SU-DHL-6 (cell line): ENCODE data around the gene MSH3.

ENCODE experiments used
- H2AFZ ChIP-seq: fragments of 200-600 bp; sonication (generic); 2 replicates; pipeline ENCODE4 v1.6.1; 2014; ENCODE audit warnings: low read depth, mild to moderate bottlenecking, moderate library complexity, mixed read lengths, antibody characterized with exemption, low read length; ENCODE audit not compliant: severe bottlenecking
- H3F3A ChIP-seq: fragments of 200-600 bp; shearing (Covaris generic); 2 replicates; pipeline ENCODE4 v1.6.0; 2016; ENCODE audit warnings: antibody characterized with exemption, mild to moderate bottlenecking; ENCODE audit not compliant: insufficient read depth
- H3K27ac ChIP-seq: fragments of 200-600 bp; sonication (generic); 2 replicates; pipeline ENCODE4 v1.5.1; 2016; ENCODE audit warnings: low read depth, mild to moderate bottlenecking, low read length, moderate library complexity, mixed read lengths
- H3K27me3 ChIP-seq: fragments of 200-600 bp; sonication (generic), shearing (Covaris generic); 2 replicates; pipeline ENCODE4 v1.6.0; 2014; ENCODE audit warnings: mild to moderate bottlenecking, low read length
- H3K36me3 ChIP-seq: fragments of 200-600 bp; sonication (generic); 2 replicates; pipeline ENCODE4 v1.6.1; 2014; ENCODE audit warnings: mild to moderate bottlenecking, low read length, mixed read lengths
- H3K4me2 ChIP-seq: fragments of 300-600, 200-600 bp; shearing (Covaris generic), sonication (generic); 2 replicates; pipeline ENCODE4 v1.6.0; 2014; ENCODE audit warnings: low read length, low read depth, mild to moderate bottlenecking; ENCODE audit not compliant: poor library complexity, severe bottlenecking
- H3K4me3 ChIP-seq: fragments of 200-600 bp; sonication (generic); 2 replicates; pipeline ENCODE4 v1.5.1; 2014; ENCODE audit warnings: antibody characterized with exemption, low read length, mild to moderate bottlenecking, mixed read lengths; ENCODE audit not compliant: insufficient read depth, poor library complexity, severe bottlenecking
- H3K79me2 ChIP-seq: fragments of 200-600 bp; sonication (generic); 2 replicates; pipeline ENCODE4 v1.6.1; 2014; ENCODE audit warnings: mild to moderate bottlenecking, low read length, moderate library complexity; ENCODE audit not compliant: insufficient read depth
- H3K9ac ChIP-seq: fragments of 200-600 bp; sonication (generic); 2 replicates; pipeline ENCODE4 v1.7.0; 2014; ENCODE audit warnings: mild to moderate bottlenecking, low read length
- H3K9me2 ChIP-seq: fragments of 200-600 bp; sonication (generic); replicated peaks from 2 replicates; pipeline ENCODE4 v1.6.1; 2014; ENCODE audit warnings: low read length; ENCODE audit not compliant: insufficient read depth
- H3K9me3 ChIP-seq: fragments of 200-600 bp; sonication (generic); 2 replicates; pipeline ENCODE4 v1.6.1; 2014; ENCODE audit warnings: low read length, mixed read lengths; ENCODE audit not compliant: insufficient read depth
- H4K20me1 ChIP-seq: fragments of 200-600 bp; sonication (generic); 2 replicates; pipeline ENCODE4 v1.6.1; 2014; ENCODE audit warnings: low read depth, mild to moderate bottlenecking, antibody characterized with exemption, low read length, moderate library complexity, mixed read lengths
- CTCF ChIP-seq: fragments of 200-600 bp; sonication (generic); IDR thresholded peaks from one replicate; pipeline ENCODE4 v1.5.1; 2017; ENCODE audit warnings: antibody characterized with exemption, mild to moderate bottlenecking, low read length, moderate library complexity; ENCODE audit not compliant: insufficient read depth, poor library complexity, severe bottlenecking
- EZH2phosphoT487 ChIP-seq: fragments of 200-600 bp; sonication (generic), shearing (Covaris generic); conservative IDR thresholded peaks from 2 replicates; pipeline ENCODE4 v1.6.1; 2018; ENCODE audit warnings: mild to moderate bottlenecking, antibody characterized with exemption, low read length, moderate library complexity, mixed read lengths

The MSH3 gene

DNA sequence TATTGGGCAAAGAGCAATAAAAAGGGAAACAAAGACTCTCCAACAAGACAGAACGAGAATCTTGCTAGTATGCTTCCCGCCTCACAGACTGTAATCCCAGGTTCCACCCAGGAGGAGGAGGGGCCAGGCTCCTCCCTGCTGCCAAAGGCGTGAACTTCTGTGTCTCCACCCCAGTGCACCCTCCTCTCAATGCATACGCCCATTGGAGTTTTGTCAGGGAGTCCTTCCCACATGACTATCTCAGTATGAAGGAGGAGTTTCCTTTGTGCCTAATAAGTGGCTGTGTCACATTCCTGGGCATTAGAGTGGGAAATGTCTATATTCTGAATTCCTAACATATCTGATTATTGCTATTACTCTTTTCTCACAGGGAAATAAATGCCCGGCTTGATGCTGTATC lies 106.7 kb downstream of the MSH3 start:
- Histone ChIP-seq H3K36me3 (peaks cover 4% of the 10 kb centered on the region; the same call in 1 of the 2 replicates), H3K9ac (no peak overlapping the region)

GRCh38 chr5:80761966-80762365 lies 107.5 kb downstream of the MSH3 start:
- Histone ChIP-seq H3K9me3 (no peaks in the 10 kb centered on the region), H3K9ac (no peak overlapping the region), H2AFZ (no peak overlapping the region), H3K79me2 (no peaks in the 10 kb centered on the region), H3K4me3 (no peak overlapping the region), H3K36me3 (peaks cover 4% of the 10 kb centered on the region; the same call in 1 of the 2 replicates), H3K27me3 (no peaks in the 10 kb centered on the region), H3K4me2 (no peak overlapping the region), H3F3A (no peaks in the 10 kb centered on the region), H4K20me1 (no peaks in the 10 kb centered on the region), H3K9me2 (no peaks in the 10 kb centered on the region), H3K27ac (no peak overlapping the region)
- TF ChIP-seq EZH2phosphoT487 (no peak), CTCF (no peak)

More for the DNA sequence above, 106.7 kb downstream of the MSH3 start:
- Histone ChIP-seq H3K27me3 (no peaks in the 10 kb centered on the region), H3K9me2 (no peaks in the 10 kb centered on the region), H4K20me1 (no peaks in the 10 kb centered on the region), H3K4me2 (no peak overlapping the region), H3K79me2 (no peaks in the 10 kb centered on the region), H3K9me3 (no peaks in the 10 kb centered on the region), H3K4me3 (no peak overlapping the region), H3F3A (no peaks in the 10 kb centered on the region), H2AFZ (no peak overlapping the region), H3K27ac (no peak overlapping the region)
- TF ChIP-seq CTCF (no peak), EZH2phosphoT487 (no peak)

DNA sequence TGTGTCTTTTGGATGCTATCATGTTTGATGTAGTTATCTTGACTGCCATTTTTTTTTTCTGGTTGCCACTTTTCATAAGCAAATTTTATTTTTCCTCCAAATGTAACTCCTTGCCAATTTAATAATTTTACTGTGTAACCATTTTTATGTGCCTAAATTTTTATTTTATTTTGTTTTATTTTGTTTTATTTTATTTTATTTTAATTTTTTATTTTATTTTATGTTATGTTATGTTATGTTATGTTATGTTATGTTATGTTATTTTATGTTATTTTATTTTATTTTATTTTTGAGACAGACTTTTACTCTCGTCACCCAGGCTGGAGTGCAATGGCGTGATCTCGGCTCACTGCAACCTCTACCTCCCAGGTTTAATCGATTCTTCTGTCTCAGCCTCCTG lies 108.1 kb downstream of the MSH3 start:
- no peak for TF ChIP-seq EZH2phosphoT487
- TF ChIP-seq CTCF, result no peak
- no peak overlapping the region for H3K27ac ChIP-seq
- no peak overlapping the region for H3K9ac ChIP-seq
- H3F3A ChIP-seq, result no peaks in the 10 kb centered on the region
- no peak overlapping the region for H3K4me2 ChIP-seq
- no peak overlapping the region for H3K4me3 ChIP-seq
- no peaks in the 10 kb centered on the region for H3K9me2 ChIP-seq
- H4K20me1 ChIP-seq, result no peaks in the 10 kb centered on the region
- no peak overlapping the region for H2AFZ ChIP-seq
- H3K9me3 ChIP-seq, result no peaks in the 10 kb centered on the region
- no peaks in the 10 kb centered on the region for H3K27me3 ChIP-seq
- peaks cover 4% of the 10 kb centered on the region; the same call in 1 of the 2 replicates for H3K36me3 ChIP-seq
- H3K79me2 ChIP-seq, result no peaks in the 10 kb centered on the region
